ENCODE results near the gene TMEM269. TPM values are rescaled to one million over a fixed set of nuclear protein-coding genes. Genes with fewer than 3 reads are reported as not detected.

TMEM269 gene
- total and polyA plus RNA-seq, 3 experiments from 2014 or later = 0.16 to 0.20 TPM; not detected in 1

- Histone ChIP-seq H3K9me3 (ENCODE audit: low read length) (no peaks in the 10 kb centered on the region), H3K4me1 (ENCODE audit: insufficient read depth, low read length) (no peaks in the 10 kb centered on the region), H3K27me3 (ENCODE audit: insufficient read depth, low read length, poor library complexity, severe bottlenecking) (no peaks in the 10 kb centered on the region), H3K36me3 (ENCODE audit: insufficient read depth, low read length) (peaks cover 3% of the 10 kb centered on the region), H3K4me3 (ENCODE audit: low read length) (no peak overlapping the region), H3K27ac (ENCODE audit: low read depth, low read length) (no peak overlapping the region)
- H3K9me3 Mint-ChIP-seq = no peaks in the 10 kb centered on the region
- no peak overlapping the region for H3K4me3 Mint-ChIP-seq
- POLR2A ChIA-PET = no interaction called here
- peaks cover 0 to 32% (median 5%) of the 10 kb centered on the region in 3 donors for H3K36me3 Mint-ChIP-seq
- H3K27ac Mint-ChIP-seq = peak overlapping the region in 1 of 8 donors; percentile 68
- H3K27me3 Mint-ChIP-seq = no peaks in the 10 kb centered on the region
- CTCF ChIA-PET = interaction anchor here (1.9 kb wide), 1 partner anchor 23 kb away, joined by 6 read pairs; the partner anchor contains the start of genes C1orf50 and P3H1
- no peak for DNase-seq
- H3K4me1 Mint-ChIP-seq = no peaks in the 10 kb centered on the region
Observed at GRCh38 chr1:42744148-42744413, 40.7 kb upstream of the TMEM269 start.

DNA sequence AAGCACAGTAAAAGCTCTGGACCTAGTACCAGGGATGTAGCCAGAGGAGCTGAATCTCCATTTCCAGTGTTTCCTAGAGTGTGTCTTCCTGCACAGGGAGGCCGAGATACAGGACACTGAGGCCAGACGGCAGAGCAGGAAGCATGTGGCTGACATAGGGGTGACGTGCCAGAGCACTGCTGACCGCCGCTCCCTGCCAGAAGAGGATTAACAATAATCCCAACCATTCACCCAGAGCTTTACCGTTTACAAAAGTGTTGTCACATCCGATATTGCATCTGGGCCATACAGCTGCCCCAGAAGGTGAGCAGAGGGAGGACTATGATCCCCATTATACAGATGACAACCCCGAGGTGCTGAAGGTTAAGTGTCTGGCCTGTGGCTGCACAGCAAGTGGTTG, 38.9 kb upstream of the TMEM269 start:
- Histone ChIP-seq H3K27me3 (ENCODE audit: insufficient read depth, low read length, poor library complexity, severe bottlenecking) (no peaks in the 10 kb centered on the region), H3K36me3 (ENCODE audit: insufficient read depth, low read length) (peaks cover 12% of the 10 kb centered on the region), H3K4me3 (ENCODE audit: low read length) (no peak overlapping the region), H3K9me3 (ENCODE audit: low read length) (no peaks in the 10 kb centered on the region), H3K4me1 (ENCODE audit: insufficient read depth, low read length) (no peaks in the 10 kb centered on the region), H3K27ac (ENCODE audit: low read depth, low read length) (no peak overlapping the region)
- POLR2A ChIA-PET = no interaction called here
- H3K9me3 Mint-ChIP-seq = no peaks in the 10 kb centered on the region
- peaks cover 5 to 45% (median 14%) of the 10 kb centered on the region in 3 donors for H3K36me3 Mint-ChIP-seq
- DNase-seq = no peak
- no peak overlapping the region for H3K27ac Mint-ChIP-seq
- no peaks in the 10 kb centered on the region for H3K4me1 Mint-ChIP-seq
- no peaks in the 10 kb centered on the region for H3K27me3 Mint-ChIP-seq
- CTCF ChIA-PET = interaction anchor here (1.0 to 2.0 kb wide), 4 partner anchors 169 to 328 kb away, joined by 3 to 10 read pairs (median 4); no protein-coding TSS in a partner anchor
- H3K4me3 Mint-ChIP-seq = no peak overlapping the region

DNA sequence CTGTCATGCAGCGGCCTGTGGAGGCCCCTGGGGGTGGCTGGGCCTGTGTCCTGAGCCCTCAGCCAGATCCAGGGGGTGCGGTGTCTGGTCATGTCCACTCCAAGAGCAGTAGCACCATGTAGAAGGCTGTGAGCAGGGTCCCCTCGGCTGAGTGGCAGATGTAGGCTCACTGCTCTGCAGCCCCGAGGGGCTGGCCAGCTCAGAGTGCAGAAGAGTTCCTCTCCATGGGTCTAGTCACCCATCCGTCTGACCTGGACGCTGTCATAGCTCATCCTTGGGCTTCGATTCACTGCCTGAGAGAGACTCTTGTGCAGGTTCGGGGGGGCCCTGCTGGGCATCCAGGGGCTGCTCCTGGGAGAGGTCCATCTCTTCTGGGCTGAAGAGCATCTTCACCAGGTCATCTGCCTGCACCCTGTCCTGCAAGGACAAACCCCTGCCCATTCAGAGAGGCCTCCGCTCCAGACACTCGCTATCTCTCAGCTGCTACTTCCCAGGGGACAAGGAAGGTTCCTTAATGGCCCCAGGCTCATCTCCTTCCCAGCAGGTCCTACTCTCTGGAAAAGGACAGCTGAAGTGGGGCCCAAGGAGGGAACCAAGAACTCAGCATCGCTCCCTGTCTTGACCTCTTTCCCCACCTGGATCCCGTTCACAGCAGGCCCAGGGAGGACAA, 38.2 kb upstream of the TMEM269 start:
- Histone ChIP-seq H3K9me3 (ENCODE audit: low read length) (no peaks in the 10 kb centered on the region), H3K27me3 (ENCODE audit: insufficient read depth, low read length, poor library complexity, severe bottlenecking) (no peaks in the 10 kb centered on the region), H3K36me3 (ENCODE audit: insufficient read depth, low read length) (peaks cover 12% of the 10 kb centered on the region), H3K4me3 (ENCODE audit: low read length) (no peak overlapping the region), H3K27ac (ENCODE audit: low read depth, low read length) (no peak overlapping the region), H3K4me1 (ENCODE audit: insufficient read depth, low read length) (no peaks in the 10 kb centered on the region)
- ChIA-PET CTCF (interaction anchor here (0.7 to 2.0 kb wide), 8 partner anchors 11 to 402 kb away, joined by 3 to 10 read pairs (median 3); partner anchors contain the start of gene C1orf50), POLR2A (no interaction called here)
- H3K27me3 Mint-ChIP-seq = no peaks in the 10 kb centered on the region
- H3K36me3 Mint-ChIP-seq = peaks cover 6 to 47% (median 16%) of the 10 kb centered on the region in 3 donors
- no peak overlapping the region for H3K4me3 Mint-ChIP-seq
- peaks cover 0 to 1% (median 0%) of the 10 kb centered on the region in 5 donors for H3K9me3 Mint-ChIP-seq
- peak overlapping the region in 1 of 8 donors; percentile 65 for H3K27ac Mint-ChIP-seq
- no peaks in the 10 kb centered on the region for H3K4me1 Mint-ChIP-seq
- no peak for DNase-seq

- Histone ChIP-seq H3K9me3 (ENCODE audit: low read length) (no peaks in the 10 kb centered on the region), H3K27me3 (ENCODE audit: insufficient read depth, low read length, poor library complexity, severe bottlenecking) (no peaks in the 10 kb centered on the region), H3K4me1 (ENCODE audit: insufficient read depth, low read length) (no peaks in the 10 kb centered on the region), H3K4me3 (ENCODE audit: low read length) (no peak overlapping the region), H3K27ac (ENCODE audit: low read depth, low read length) (no peak overlapping the region), H3K36me3 (ENCODE audit: insufficient read depth, low read length) (peaks cover 17% of the 10 kb centered on the region)
- DNase-seq = peak; percentile 16 to 63 (median 33)
- POLR2A ChIA-PET = no interaction called here
- Mint-ChIP-seq H3K9me3 (peaks cover 0 to 2% (median 0%) of the 10 kb centered on the region in 5 donors), H3K27me3 (no peaks in the 10 kb centered on the region), H3K36me3 (peaks cover 12 to 52% (median 20%) of the 10 kb centered on the region in 3 donors), H3K4me3 (no peak overlapping the region), H3K4me1 (no peaks in the 10 kb centered on the region), H3K27ac (peak overlapping the region in 1 of 8 donors; percentile 65)
- CTCF ChIA-PET = interaction anchor here (0.7 to 2.0 kb wide), 7 partner anchors 11 to 403 kb away, joined by 3 to 10 read pairs (median 3); partner anchors contain the start of gene C1orf50
Observed at GRCh38 chr1:42747125-42747524, 37.7 kb upstream of the TMEM269 start.

DNA sequence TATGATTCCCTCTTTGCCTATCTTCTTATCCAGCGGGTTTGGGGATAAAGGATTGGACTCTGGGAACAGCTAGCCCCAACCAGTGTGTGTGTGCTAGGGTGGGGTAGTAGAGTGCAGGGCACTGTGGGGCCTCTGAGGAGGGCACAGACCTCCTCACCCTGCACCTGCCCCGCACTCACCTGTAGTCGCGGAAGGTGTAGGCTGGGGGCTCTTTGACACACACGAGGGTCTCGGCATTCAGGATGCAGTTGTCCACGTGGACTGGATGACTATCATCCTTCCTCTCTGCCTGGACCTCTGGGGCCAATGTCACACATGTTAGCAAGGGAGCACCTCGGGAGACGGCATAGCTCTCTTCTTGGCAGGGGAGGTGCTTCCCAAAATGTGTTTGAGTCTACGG, 36.8 kb upstream of the TMEM269 start:
- Histone ChIP-seq H3K9me3 (ENCODE audit: low read length) (no peaks in the 10 kb centered on the region), H3K27me3 (ENCODE audit: insufficient read depth, low read length, poor library complexity, severe bottlenecking) (no peaks in the 10 kb centered on the region), H3K36me3 (ENCODE audit: insufficient read depth, low read length) (peaks cover 25% of the 10 kb centered on the region), H3K4me1 (ENCODE audit: insufficient read depth, low read length) (no peaks in the 10 kb centered on the region), H3K27ac (ENCODE audit: low read depth, low read length) (no peak overlapping the region), H3K4me3 (ENCODE audit: low read length) (no peak overlapping the region)
- no peaks in the 10 kb centered on the region for H3K27me3 Mint-ChIP-seq
- no peak overlapping the region for H3K4me3 Mint-ChIP-seq
- H3K9me3 Mint-ChIP-seq = peaks cover 0 to 2% (median 0%) of the 10 kb centered on the region in 5 donors
- DNase-seq = no peak
- H3K36me3 Mint-ChIP-seq = peaks cover 17 to 61% (median 26%) of the 10 kb centered on the region in 3 donors
- CTCF ChIA-PET = interaction anchor here (1.5 kb wide), 1 partner anchor 19 kb away, joined by 3 read pairs; the partner anchor contains the start of gene C1orf50
- H3K4me1 Mint-ChIP-seq = no peaks in the 10 kb centered on the region
- POLR2A ChIA-PET = no interaction called here
- H3K27ac Mint-ChIP-seq = peak overlapping the region in 2 of 8 donors; percentile 2 to 33

DNA sequence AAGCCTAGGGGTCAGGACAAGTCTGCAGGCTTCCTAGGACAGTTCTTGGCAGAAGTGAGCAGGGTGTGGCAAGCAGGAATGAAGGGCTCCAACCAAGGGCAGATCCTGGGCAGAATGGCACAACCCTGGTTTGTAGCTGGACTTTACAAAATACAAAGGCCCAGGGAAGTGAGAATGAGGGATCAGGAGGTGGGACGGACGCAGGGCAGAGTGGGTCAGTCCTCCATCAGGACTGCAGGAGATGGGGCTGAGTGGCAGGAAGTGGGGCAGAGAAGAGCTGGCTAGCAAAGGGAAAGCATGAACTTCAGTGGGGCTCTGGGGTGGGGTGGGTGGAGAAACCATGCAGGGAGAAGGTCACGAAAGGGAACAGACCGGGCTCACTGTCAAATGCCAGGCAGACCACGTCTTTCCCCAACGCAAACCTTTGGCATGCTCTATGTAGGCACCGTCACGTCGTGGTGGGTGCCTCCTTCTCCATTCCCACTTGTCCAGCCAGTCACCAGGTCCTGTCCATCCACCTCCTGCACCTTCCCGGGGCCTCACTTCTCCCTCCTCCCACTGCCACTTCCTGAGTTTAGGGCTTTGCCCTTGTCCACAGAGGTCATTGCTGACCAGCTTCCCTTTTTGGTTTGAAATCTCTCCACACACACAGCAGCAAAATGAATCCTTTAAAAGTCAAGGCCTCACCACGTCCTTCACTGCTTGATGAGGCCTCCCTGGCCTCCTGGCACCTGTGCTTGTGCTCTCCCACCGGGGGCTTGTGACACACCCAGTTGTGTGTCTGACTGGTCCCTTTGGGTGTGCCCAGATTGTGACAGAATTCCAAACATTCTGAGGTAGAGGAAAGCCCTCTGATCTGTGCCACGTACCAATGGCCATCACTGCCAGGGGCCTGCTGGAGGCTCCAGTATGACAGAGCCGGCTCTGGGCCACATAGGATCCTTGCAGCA, 36.1 kb upstream of the TMEM269 start:
- no peak for DNase-seq
- ChIA-PET POLR2A (no interaction called here), CTCF (no interaction called here)
- no peaks in the 10 kb centered on the region for H3K9me3 ChIP-seq (ENCODE audit: low read length)
- Mint-ChIP-seq H3K4me3 (no peak overlapping the region), H3K4me1 (no peaks in the 10 kb centered on the region), H3K36me3 (peaks cover 17 to 66% (median 26%) of the 10 kb centered on the region in 3 donors), H3K9me3 (peaks cover 0 to 2% (median 0%) of the 10 kb centered on the region in 5 donors), H3K27me3 (no peaks in the 10 kb centered on the region), H3K27ac (peak overlapping the region in 4 of 8 donors; percentile 0 to 86 (median 48))
- no peaks in the 10 kb centered on the region for H3K27me3 ChIP-seq (ENCODE audit: insufficient read depth, low read length, poor library complexity, severe bottlenecking)
- peaks cover 29% of the 10 kb centered on the region for H3K36me3 ChIP-seq (ENCODE audit: insufficient read depth, low read length)
- H3K4me3 ChIP-seq (ENCODE audit: low read length) = no peak overlapping the region
- no peaks in the 10 kb centered on the region for H3K4me1 ChIP-seq (ENCODE audit: insufficient read depth, low read length)
- no peak overlapping the region for H3K27ac ChIP-seq (ENCODE audit: low read depth, low read length)

DNA sequence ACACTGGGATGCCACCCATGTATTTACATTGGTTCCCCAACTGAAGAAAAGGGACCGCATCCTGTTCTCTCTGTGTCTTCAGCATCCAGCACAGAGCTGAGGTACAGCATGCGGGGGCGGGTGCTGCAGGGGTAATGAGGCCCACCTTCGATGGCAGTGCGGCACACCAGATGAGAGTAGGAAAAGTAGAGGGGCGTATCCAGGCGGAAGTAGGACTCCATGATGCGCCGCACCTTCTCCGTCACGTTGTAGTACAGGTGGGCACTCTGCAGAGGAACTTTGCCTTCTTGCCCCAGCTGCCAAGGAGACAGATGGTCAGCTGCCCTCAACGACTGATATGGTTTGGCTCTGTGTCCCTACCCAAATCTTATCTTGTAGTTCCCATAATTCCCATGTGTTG, 34.8 kb upstream of the TMEM269 start:
- Histone ChIP-seq H3K36me3 (ENCODE audit: insufficient read depth, low read length) (peaks cover 38% of the 10 kb centered on the region), H3K9me3 (ENCODE audit: low read length) (no peaks in the 10 kb centered on the region), H3K27me3 (ENCODE audit: insufficient read depth, low read length, poor library complexity, severe bottlenecking) (no peaks in the 10 kb centered on the region), H3K27ac (ENCODE audit: low read depth, low read length) (no peak overlapping the region), H3K4me3 (ENCODE audit: low read length) (no peak overlapping the region), H3K4me1 (ENCODE audit: insufficient read depth, low read length) (no peaks in the 10 kb centered on the region)
- Mint-ChIP-seq H3K36me3 (peaks cover 21 to 79% (median 34%) of the 10 kb centered on the region in 3 donors), H3K9me3 (peaks cover 0 to 2% (median 0%) of the 10 kb centered on the region in 5 donors), H3K4me1 (no peaks in the 10 kb centered on the region), H3K27me3 (no peaks in the 10 kb centered on the region), H3K27ac (peak overlapping the region in 1 of 8 donors; percentile 74), H3K4me3 (no peak overlapping the region)
- ChIA-PET CTCF (no interaction called here), POLR2A (no interaction called here)
- DNase-seq = no peak

All from CD8-positive, alpha-beta memory T cell (primary cell).